NCI-H510A (cell line): ENCODE data around the gene FRMD4B.
A peak's percentile ranks its signal among the peaks of the same experiment; 100 is the strongest.

Source experiments
- DNase-seq: peaks from one replicate; lab custom pipeline; 2025; lab: John Stamatoyannopoulos, UW

Gene FRMD4B

DNA sequence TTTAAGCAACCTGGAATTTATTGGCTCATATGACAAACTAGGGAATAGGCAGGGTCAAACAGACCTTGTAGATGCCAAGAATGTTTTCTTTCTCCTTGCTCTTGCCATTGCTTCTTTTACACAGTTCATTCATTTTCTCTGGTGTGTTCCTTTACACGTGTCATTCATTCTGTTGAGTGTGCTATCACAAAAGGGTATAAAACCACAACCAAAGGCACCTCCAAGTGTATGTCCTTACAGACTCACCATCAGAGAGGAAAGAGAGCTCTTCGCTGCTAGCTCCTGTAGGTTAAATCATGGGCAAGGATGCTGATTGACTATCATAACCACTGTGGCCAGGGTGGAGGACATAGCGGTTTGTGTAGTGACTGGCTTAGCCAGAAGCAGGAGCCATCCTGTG is 19.2 kb upstream of the FRMD4B start:
- no peak for DNase-seq

DNA sequence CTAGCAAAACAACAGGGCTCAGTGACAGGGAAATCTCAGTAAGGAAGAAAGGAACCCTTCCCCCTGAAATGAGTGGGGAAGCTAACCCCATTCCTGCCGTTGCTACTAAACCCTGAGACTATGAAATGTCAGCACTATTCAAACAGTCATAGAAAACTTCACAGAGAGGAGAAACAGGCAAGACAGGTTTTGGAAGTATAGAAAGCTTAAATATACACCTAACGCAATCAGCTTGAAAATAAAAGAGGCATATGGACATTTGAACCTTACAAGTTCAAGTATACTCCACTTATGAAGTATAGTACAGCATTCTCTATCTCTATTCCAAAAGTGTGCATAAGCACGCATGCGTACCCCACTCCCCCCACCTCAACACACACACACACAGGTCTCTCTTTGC is 17.6 kb upstream of the FRMD4B start:
- peak; percentile 33 for DNase-seq

DNA sequence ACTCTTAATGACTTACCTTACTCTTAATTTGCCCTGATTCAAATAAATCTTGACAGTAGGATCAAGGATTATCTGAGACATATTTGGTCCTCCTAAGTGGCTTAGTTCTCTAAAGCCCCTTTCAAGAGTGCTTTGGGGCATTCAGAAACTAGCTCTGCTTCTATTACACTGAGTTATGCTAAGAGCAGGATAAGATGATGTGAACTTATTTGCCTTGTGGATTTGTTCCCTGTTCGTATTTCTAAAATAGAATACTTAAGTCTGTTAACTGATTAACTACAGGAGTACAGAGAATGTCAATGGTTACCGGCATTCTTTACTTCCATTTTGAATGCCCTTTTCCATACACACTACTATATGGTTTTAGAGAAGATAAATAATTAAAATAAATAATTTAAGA is 14.8 kb upstream of the FRMD4B start:
- no peak for DNase-seq

DNA sequence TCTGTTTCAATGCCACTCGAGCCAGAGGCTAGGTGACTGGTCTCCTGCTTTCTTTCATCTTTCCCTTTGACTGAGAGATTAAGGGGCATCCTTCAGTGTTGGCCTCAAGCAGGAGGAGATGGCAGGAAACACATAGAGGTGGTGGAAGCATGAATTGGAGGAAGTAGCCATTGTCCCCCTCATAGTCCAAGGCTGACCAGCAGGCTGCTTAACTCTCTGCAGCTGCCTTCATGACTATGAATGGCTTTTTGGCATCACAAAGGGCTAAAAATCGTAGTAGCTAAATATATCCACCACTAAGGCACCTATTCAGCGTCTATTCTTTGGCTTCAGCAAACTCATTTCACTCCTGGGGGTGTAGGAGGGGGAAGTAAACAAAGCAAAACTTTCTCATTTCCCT is 7.0 kb upstream of the FRMD4B start:
- no peak for DNase-seq

DNA sequence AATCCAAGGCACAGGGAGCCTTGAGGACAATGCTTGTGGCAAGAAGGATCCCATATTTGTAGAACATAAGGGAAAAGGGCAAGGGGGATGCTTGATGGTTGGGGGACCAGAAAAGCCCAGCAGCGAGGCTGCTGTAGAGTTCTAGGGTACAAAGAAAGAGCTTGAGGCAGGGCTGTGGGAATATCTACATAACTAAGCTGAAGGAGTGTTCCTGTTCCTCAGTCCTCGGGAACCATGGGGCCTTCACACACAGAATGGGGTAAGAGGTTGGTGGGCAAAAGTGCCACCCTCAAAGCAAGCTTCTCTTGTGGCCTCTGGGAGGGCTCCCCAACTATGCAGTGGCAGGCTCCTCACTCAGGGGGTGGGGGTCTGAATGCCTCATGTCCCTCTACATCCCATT is 6.5 kb upstream of the FRMD4B start:
- no peak for DNase-seq

DNA sequence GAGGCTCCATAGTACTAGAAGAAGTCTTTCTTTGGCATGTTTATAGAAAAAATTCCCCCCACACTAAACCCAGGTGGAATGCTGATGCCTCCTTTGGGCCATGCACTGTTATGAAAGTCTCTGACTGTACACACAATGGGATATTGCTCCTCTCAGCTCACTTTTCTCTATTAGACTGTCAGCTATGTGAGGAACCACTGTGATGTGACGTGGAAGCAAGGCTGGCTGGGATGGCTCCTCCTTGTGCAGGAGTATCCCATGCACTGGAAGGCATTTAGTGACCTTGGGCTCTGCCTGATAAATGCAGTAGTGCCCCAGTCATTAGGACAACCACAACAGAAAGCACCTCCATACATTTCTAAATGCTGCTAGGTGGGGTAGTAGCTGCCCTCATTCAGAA is 5.7 kb upstream of the FRMD4B start:
- no peak for DNase-seq

DNA sequence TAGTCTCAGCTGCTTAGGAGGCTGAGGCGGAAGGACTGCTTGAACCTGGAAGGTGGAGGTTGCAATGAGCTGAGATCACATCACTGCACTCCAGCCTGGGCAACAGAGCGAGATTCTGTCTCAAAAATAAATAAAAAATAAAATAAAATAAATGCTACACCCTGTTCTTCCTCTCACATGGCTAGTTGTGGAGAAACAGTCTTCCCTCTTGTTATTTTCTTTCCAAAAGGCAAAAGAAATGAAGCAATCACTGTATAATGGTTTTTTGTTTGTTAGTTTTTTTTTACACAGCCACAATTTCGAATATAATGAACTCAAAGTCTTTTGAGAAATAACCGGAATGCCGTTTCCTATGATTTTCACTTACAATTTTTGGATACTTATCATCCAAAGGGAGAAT is 4.9 kb upstream of the FRMD4B start:
- no peak for DNase-seq

DNA sequence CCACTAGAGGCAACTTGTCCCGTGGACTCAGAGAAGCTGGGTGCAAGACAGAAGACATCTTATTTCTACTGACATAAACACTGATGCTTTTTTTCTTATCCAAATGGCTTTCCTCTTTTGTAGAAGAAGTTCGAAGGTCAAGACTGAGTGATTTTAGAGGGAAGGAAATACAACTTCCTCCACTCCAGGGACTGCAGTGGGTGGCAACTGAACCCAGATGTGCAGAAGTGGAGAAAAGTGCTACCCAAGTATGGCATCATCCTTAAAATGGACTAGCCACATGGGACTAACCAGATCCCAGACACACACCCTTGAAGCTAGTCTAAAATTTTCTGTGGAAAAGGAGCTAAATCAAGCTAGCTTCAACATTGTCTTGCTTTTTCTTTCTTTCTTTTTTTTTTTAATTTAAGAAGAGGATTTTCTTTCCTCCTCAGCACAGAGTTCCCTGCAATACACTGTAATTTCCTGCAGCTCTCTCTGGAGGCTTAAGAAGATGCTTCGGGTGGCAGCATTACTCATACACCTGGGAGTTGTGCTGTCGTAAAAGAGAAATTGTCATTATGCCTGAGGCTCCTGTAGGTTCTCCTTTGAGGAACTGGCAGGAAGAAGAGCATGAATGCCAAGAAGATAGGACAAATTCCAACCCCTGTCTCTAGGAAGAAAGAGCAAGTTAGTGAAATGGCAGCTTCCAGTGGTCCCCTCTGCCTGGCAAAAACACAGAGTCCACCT is 3.8 kb upstream of the FRMD4B start:
- DNase-seq, result no peak

DNA sequence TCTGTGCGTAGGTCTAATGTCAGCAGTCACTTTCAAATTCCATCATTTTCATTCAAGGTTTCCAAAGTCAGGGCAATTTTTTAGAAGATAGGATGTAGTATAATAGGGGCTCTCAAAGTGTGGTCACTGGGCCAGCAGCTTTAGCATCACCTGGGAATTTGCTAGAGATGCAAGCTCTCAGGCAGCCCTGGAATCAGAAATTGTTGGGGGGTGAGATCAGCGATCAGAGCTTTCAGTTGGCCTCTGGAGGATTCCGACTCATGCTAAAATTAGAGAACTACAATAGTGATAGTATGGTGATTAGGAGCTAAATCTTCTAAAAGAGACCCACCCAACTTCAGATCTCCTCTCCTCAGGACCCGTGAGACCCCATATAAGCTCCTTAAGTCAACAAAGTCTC is 2.4 kb upstream of the FRMD4B start:
- DNase-seq, result no peak

DNA sequence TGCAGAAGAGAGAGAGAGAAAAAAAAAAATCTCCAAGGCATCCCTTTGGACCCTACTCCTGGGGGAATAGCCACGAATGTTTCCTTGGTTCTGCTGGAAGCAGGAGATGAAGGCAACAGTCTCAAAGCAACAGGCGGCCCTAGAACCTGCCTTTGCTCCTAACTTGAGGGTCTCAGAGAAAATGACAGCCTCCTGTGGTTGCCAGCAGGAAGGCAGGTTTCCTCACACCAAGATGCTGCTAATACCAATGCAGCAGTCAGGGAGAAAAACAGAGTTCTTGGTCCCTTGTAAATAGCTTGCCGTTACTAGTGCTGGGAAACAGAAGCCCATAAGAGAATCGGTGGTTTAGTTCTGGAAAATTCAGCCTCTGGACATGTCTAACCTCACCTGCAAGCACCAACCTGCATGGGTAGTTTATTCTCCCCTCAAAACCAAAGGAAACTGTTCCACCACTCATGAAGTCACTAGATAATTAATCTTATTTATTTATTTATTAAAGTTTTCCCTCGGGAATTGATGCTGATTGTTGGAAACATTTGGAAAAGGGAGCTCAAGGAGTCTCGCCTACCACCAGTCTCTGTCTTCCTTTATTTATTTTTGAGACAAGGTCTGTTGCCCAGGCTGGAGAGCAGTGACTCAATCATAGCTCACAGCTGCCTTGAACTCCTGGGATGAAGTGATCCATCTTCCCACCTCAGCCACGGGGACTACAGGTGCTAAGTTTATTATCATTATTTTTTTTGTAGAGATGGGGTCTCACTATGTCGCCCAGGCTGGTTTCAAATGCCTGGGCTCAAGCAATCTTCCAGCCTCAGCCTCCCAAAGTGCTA is 883 bp upstream of the FRMD4B start:
- no peak for DNase-seq

DNA sequence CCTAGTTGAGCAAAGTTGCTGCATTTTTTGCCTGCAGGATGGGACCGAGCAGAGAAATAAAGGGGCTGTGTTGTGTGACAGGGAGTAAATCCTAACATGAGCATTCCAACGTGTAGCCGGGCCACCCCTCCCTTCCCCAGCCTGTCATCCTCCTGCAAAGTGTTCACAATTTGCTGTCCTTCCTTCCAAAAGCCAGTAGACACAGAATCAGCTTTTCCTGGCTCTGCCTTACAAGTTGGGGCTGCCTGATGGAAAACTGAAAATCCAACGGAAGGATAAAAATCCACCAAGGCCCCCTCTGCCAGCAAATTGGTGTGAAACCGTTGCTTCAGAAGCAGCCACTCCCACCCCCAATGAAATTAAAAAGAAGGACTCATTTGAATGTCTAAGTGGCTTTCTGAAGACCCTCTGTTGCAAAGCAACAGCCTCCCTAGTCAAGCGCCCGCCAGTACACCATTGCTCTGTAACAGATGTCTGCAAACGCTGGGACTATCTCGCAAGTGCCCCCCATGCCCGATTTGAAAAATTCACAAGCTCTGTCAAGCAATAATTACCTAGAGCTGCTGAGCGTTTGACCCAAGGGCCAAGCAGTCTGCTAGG is 665 bp downstream of the FRMD4B start:
- DNase-seq, result no peak

DNA sequence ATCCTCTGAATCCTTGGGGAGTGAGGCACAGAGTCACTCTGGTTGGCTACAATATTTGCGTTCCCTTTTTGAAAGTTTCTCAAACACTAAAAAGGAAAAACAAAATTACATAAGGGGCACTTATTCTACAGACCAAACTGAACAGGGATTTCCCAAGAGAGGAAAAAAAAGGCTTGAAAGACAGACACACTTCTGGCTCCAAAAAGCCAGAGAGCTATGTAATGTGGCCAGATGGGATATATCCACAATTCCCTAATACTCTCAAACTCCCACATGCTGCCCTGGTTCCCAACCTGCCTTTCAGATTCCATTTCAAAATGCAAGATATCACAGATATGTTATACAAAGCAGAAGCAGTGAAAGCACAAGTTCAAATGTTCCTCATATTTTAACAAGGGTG is 1.6 kb downstream of the FRMD4B start:
- no peak for DNase-seq

DNA sequence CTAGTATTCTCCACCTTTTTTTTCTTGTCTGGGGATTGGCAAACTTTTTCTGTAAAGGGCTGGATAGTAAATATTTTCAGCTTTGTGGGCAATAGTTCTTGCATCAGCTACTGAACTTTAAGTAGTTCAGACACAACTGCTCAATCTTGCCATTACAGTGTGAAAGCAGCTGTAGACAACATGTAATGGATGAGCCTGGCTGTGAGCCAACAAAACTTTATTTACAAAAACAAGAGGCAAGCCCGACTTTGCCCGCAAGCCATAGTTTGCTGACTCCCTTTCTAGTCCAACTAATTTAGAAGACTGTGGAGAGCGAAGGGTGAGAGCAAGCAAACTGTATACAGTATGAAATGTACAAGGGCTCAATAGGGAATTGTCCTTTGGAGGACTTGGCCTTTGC is 6.2 kb downstream of the FRMD4B start:
- DNase-seq, result no peak

DNA sequence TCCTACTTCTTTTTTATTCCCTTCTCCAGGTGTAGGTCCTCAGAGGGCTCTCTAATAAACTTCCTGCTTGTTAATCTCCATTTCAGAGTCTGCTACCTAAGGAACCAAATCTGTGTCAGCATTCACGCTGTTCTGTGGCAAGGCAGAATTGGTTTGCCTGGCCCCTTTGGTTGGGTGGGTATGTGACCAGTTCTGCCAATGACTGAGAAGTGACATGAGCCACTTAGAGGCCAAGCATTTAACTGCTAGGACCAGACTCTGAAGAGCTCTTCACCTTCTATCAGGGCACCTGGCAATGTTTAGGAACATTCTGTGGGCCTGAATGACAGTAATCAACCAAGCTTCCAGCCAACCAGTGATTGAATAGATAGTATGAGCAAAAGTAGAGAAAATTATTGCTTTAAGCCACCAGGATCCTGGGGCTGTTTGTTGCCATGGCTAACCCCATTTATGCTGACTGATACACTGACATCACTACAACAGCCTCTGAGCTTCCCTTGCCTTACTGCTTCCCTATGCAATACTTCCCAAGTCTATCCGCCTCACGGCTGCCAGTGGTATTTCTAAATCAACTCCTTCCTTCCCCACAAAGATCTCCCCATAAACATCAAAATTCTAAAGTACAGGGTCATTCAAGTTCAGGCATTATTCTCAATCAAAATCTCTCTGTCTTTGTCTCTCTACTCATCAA is 7.6 kb downstream of the FRMD4B start:
- DNase-seq, result peak; percentile 11

DNA sequence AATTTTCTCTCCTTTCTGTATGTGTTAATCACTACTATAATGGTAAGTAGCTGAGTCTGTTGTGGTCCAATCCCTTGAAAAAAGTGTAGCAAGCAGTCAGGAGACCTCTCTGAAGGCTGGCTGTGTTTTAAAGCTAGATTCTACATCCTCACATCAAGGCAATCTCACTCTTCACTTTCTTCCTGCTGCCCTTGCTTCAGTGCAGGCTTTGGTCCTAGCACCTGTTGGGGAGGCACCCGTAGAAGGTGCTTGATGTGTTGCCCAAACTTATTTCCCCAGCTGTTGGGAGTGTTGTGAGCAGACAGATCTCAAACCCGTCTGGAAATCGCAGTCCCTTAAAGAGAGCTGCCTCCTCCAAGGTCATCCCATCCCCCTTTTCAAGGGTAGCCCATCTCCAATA is 8.6 kb downstream of the FRMD4B start:
- no peak for DNase-seq

DNA sequence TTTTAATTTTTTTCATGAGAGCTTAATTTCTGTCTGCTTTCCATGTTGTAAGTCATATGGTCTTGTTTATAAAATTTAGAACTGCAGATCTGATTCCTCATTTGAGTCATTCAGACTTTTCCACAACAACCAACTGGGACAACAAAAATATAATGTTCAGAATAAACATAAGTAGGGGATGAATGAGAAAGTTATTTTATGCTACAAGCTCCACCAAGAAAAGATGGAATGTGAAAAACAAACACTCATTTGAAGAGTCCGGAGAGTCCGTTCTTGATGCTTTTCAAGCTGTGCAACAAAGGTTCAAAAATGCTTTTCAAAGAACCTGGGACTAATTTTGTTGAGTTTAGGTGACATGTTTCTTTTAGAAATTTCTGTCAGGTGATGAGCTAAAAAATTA is 9.2 kb downstream of the FRMD4B start:
- no peak for DNase-seq

DNA sequence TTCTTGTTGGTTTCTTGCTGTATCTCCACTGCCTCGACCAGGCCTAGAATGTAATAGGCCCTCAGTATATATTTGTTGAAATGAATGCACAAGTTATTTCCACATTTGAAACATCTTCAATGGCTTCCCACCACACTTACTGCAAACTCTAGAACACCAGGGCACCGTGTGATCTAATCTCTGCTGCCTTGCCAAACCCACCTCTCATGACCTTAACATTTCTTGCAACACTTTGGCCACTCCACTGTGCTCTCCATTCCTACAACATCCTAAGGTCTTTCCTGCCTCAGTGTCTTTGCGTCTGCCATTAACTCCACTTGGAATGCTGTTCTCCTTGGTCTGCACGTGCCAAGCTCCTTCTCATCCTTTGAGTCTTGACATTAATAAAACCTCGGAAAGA is 14.1 kb downstream of the FRMD4B start:
- DNase-seq, result no peak

DNA sequence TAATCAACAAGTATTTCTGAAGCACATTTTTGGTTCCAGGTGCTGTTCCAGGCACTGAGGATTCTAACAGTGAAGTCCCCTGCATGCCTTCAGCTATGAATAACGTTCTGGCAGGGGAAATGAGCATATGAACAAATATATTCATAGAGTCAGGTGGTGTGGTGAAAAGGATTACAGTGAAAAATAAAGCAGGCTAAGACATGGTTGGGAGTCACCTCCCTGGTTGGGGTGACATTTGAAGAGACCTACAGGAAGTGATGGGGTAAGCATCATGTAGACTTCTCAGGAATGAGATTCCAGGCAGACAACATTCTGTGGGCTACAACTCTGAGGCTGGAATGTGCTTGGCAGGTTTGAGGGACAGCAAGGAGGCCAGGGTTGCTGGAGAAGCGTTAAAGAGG is 15.0 kb downstream of the FRMD4B start:
- no peak for DNase-seq

DNA sequence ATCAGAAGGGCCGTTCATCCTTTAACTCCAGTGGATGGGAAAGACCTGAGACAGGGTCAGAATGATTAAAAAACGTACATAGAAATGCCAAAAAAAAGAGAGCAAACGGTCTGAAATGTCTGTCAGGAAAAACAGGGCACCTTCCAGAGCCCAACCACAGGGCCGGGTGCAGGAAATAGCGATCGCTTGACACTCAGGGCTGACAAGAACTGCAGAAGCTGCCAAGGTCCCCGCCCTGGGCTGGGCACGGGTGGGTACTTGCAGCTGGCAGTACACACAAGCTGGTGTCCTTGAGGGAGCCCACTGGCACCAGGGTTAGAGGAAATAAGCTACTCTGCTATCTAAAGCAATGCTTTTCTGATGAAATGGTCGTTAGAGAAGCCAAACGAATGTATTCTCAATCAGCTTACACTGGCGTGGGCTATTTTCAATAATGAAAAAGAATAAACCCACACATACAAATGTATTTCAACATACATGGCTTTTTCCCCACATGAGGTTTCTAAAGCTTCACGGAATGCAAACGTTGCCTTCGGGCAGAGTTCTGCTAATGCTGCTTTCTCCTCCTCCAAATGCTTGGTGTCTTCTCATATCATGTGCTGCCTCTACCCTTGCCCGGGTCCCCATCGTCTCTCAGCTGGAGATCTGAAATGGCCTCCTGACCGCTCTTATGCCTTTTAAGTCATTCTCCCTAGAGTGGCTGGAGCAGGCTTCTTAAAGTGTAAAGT is 15.6 kb downstream of the FRMD4B start:
- no peak for DNase-seq

DNA sequence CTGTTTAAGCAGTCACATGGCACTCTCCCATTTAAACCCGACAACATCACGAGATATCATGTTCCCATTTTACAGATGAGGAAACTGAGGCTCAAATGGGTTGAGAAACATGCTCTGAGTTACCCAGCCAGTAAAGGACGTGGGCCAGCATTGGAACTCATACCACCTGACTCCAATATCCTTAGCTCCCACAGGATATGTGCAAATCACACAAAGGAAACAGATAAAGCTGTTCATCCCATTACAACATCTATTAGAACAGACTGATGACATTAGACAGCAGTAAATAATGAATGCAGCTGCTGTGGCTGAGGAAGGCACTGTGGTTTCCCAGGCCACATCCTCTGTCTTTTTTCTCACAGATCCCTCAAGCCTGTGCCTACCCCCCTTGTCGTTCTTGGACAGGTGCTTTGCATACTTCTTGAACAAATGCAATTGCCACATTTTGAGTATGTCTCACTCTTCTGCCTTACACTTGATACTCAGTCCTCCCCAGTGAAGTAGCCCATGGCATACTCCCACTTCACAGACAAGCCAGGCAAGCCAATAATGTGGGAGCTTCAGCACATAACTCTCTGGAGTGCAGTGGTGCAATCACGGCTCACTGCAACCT is 17.7 kb downstream of the FRMD4B start:
- no peak for DNase-seq

DNA sequence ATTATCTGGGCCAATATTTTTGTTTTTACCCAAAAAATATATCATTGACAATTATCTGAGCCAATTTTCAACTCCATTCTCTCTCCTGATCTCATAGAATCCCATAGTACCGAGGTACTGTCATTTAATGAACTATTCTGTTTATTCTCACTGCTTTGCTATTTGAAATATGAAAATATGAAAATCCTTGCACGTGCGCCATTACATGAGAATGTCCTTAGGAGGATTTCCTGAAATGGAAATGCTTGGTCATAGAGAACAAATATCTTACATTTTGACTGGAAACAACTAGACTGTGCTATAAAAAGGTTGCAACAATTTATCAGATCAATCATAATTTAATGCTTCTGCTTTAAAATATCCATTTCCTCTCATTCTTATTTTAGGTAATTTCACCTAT is 18.3 kb downstream of the FRMD4B start:
- no peak for DNase-seq

DNA sequence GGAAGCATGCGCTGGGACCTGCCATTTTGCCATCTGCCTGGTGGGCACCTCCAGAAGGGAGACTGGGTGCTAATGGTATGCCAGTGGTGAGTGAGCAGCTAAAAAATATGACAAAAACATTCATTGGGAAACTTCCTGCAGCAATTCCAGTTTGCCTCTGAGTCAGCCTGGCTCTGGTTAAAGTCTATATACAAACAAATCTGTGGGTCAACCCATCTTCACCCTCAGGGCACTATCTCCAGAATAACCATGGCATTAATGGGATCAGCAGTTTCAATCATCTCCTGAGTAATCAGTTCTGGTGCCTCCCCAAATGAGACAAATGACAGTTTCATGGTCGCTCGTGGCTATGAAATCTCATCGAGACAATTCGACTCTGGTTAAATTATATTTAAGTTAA is 21.5 kb downstream of the FRMD4B start:
- DNase-seq, result no peak
